Upper lobe of left lung (tissue), 6 donors: ENCODE data around the gene CDH10. TPM values are rescaled to one million over a fixed set of nuclear protein-coding genes. Genes with fewer than 3 reads are reported as not detected.

Source experiments
- ATAC-seq, 2 donors: fragments of 200-7000 bp; cut with Tn5 transposase; one replicate each; pipeline ENCODE4 v1.9.1; 2022; ENCODE audit warnings: mild to moderate bottlenecking in 2 of 2, moderate library complexity in 2 of 2; ENCODE audit not compliant: low FRiP score in 2 of 2
- DNase-seq, 2 donors: peaks; one replicate each; pipeline ENCODE4 v3.0.0-alpha.2; 2019 to 2020
- H3K27ac ChIP-seq, 4 donors: fragments of 200-600 bp; sonication (generic); one replicate each; pipeline ENCODE4 v1.5.1; 2016 to 2019
- H3K27me3 ChIP-seq, 4 donors: fragments of 200-600 bp; sonication (generic); one replicate each; pipeline ENCODE4 v1.5.1; 2017 to 2019
- H3K36me3 ChIP-seq, 4 donors: fragments of 200-600 bp; sonication (generic); one replicate each; pipeline ENCODE4 v1.5.1; 2016 to 2019
- H3K4me1 ChIP-seq, 4 donors: fragments of 200-600 bp; sonication (generic); one replicate each; pipeline ENCODE4 v1.5.1; 2018 to 2019
- H3K4me3 ChIP-seq, 4 donors: fragments of 200-600 bp; sonication (generic); one replicate each; pipeline ENCODE4 v1.5.1; 2017 to 2019; ENCODE audit warnings: mild to moderate bottlenecking in 2 of 4, moderate library complexity in 1 of 4
- H3K9me3 ChIP-seq, 4 donors: fragments of 200-600 bp; sonication (generic); one replicate each; pipeline ENCODE4 v1.5.1; 2018 to 2019
- EP300 ChIP-seq, 4 donors: sonication (generic); formaldehyde crosslinking; IDR thresholded peaks; one replicate each; pipeline ENCODE4 v1.5.1; 2017; ENCODE audit warnings: antibody characterized with exemption in 4 of 4, control low read depth in 2 of 4
- POLR2A ChIP-seq, 4 donors: fragments of 450-650 bp; IDR thresholded peaks; one replicate each; pipeline ENCODE4 v1.5.1; 2016 to 2017; ENCODE audit warnings: antibody characterized with exemption in 4 of 4, mild to moderate bottlenecking in 2 of 4
- POLR2AphosphoS5 ChIP-seq, 2 donors: sonication (generic); formaldehyde crosslinking; IDR thresholded peaks; one replicate each; pipeline ENCODE4 v1.5.1; 2017; ENCODE audit warnings: antibody characterized with exemption in 2 of 2
- WGBS, 2 donors: methylation state at CpG; one replicate each; pipeline ENCODE4 v1.1.5; 2017 to 2018; 5-methylcytosine and 5-hydroxymethylcytosine counted together
- total RNA-seq, 6 donors: library from RNA; depleted of rRNA in 4 of 6; stranded (reverse); fragments of >200 nt in 4 of 6; gene quantifications; one replicate each; pipeline versions ENCODE4 v1.1.0 to v1.2.1, GENCODE V29; 2016 to 2021
- TF ChIP-seq, protein P1 (sequence below), 6 experiments: fragments of 450-650 bp in 4 of 6; fragments of 200-600 bp in 2 of 6; sonication (generic) in 2 of 6; IDR thresholded peaks; one replicate each; pipeline ENCODE4 v1.5.1; 2016 to 2019; ENCODE audit warnings: antibody characterized with exemption in 6 of 6
- donor health status: DM: no; HTN: no; CAD: no; lungs with moderate emphysema.
- donor health status: DM: no; HTN: yes; CAD: no; lungs with severe emphysema.

Gene CDH10
- total RNA-seq, 6 donors from 2014 or later, result 0.26 to 0.78 (median 0.52) TPM; not detected in 2

DNA sequence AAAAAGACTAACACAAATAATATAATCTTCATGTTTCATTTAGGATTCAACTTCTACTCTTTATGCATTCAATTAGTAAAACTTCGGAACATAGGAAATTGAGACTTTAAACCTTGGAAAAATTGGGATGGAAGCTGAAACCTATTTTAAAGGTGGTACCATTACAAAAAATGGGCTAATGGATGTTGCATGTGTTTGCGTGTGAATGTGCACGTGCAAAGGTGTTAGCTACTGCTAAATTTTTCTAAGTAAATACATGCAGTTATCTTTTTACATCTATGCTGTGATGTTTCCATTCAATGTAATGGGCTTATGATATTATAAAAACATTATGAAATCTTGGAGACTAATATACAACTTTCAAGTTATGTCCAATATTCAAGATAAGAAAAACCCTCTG lies 134.8 kb downstream of the CDH10 start:
- H3K9me3 ChIP-seq, result no peaks in the 10 kb centered on the region
- ATAC-seq (no peak), DNase-seq (no peak)
- no peaks in the 10 kb centered on the region for H3K4me1 ChIP-seq
- no peak overlapping the region for H3K4me3 ChIP-seq
- no peaks in the 10 kb centered on the region for H3K36me3 ChIP-seq
- 85 to 95% methylated on average over 3 of the region's 3 CpGs for WGBS, 2 donors
- TF ChIP-seq POLR2AphosphoS5 (IDR thresholded peaks at IDR 0.05), result no peak
- no peak for TF ChIP-seq POLR2A (IDR thresholded peaks at IDR 0.05)
- no peak for TF ChIP-seq EP300 (IDR thresholded peaks at IDR 0.05)
- TF ChIP-seq, protein P1, sequence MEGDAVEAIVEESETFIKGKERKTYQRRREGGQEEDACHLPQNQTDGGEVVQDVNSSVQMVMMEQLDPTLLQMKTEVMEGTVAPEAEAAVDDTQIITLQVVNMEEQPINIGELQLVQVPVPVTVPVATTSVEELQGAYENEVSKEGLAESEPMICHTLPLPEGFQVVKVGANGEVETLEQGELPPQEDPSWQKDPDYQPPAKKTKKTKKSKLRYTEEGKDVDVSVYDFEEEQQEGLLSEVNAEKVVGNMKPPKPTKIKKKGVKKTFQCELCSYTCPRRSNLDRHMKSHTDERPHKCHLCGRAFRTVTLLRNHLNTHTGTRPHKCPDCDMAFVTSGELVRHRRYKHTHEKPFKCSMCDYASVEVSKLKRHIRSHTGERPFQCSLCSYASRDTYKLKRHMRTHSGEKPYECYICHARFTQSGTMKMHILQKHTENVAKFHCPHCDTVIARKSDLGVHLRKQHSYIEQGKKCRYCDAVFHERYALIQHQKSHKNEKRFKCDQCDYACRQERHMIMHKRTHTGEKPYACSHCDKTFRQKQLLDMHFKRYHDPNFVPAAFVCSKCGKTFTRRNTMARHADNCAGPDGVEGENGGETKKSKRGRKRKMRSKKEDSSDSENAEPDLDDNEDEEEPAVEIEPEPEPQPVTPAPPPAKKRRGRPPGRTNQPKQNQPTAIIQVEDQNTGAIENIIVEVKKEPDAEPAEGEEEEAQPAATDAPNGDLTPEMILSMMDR (IDR thresholded peaks at IDR 0.05), result no peak
- H3K27ac ChIP-seq, result no peak overlapping the region
- no peaks in the 10 kb centered on the region for H3K27me3 ChIP-seq

DNA sequence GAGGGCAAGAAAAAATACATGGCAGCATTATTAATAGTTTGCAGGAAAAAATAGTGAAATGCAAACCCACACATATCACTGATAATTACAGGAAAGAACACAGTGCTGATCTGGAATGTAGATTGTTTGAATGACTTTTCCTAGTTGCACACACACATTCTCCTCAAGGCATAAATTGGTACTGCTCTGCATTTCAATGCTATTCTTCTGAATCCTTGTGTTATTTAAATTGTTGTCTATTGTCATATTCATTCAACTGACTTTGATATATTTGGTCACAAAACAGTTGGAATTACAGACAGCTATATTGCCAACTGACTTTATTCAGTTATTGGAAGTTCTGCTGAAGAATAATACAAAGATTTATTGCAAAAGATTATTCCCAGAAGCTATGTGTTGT lies 139.5 kb downstream of the CDH10 start:
- Histone ChIP-seq H3K36me3 (no peaks in the 10 kb centered on the region), H3K4me1 (no peaks in the 10 kb centered on the region), H3K9me3 (no peaks in the 10 kb centered on the region), H3K27me3 (no peaks in the 10 kb centered on the region), H3K4me3 (no peak overlapping the region), H3K27ac (no peak overlapping the region)
- DNase-seq, result no peak
- TF ChIP-seq, protein P1 (IDR thresholded peaks at IDR 0.05), result no peak
- no peak for TF ChIP-seq EP300 (IDR thresholded peaks at IDR 0.05)
- no peak for TF ChIP-seq POLR2A (IDR thresholded peaks at IDR 0.05)
- TF ChIP-seq POLR2AphosphoS5 (IDR thresholded peaks at IDR 0.05), result no peak
- ATAC-seq, result no peak

DNA sequence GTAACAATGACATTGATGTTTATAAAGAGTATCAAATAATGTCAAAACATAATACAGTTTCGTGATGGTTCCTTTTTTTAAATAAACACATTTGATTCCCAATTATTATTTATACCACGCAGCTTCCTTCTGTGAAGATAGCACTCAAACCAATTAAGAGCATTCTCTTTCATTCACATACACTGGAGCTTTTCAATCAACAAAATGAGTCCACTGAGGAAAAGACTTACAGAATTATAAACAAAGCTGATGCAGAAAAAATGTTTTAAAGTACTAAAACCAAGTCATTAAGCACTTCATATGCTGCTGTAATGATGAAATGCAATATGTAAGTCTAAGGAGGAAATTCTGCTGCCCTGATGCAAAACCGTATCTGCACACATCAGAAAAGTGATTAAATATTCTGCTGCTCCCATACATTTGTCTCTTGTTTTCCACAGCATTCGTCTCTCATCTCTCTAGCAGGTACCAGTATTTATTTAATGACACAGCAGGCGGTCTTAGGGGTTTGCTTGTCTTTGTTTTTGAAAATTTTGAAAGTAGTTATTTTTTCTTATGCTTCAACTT lies 147.1 kb downstream of the CDH10 start:
- 50 to 56% methylated on average over 5 of the region's 5 CpGs for WGBS, 2 donors
- Histone ChIP-seq H3K27me3 (no peaks in the 10 kb centered on the region), H3K36me3 (no peaks in the 10 kb centered on the region), H3K27ac (no peak overlapping the region), H3K4me3 (no peak overlapping the region), H3K4me1 (no peaks in the 10 kb centered on the region), H3K9me3 (no peaks in the 10 kb centered on the region)
- no peak for ATAC-seq
- TF ChIP-seq, protein P1 (IDR thresholded peaks at IDR 0.05), result no peak
- no peak for TF ChIP-seq POLR2A (IDR thresholded peaks at IDR 0.05)
- TF ChIP-seq POLR2AphosphoS5 (IDR thresholded peaks at IDR 0.05), result no peak
- no peak for TF ChIP-seq EP300 (IDR thresholded peaks at IDR 0.05)
- no peak for DNase-seq

DNA sequence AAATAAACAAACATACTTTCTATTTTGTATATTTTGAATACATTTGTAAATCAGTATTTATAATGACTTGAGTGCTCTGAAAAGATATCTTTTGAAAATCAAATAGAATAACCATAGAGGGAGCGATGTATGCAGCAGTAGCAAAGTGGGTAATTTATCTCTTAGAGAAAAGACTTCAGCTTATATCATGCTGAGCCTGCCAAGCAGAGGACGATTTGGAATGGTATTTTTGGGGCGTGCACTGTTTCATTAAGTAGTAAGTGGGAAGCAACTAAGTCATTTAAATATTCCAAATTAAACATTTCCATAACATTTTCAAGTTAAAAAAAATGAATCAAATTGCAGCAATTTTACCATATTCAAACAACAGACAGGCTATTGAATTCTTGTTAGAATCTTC lies 147.6 kb downstream of the CDH10 start:
- TF ChIP-seq EP300 (IDR thresholded peaks at IDR 0.05) (no peak), POLR2AphosphoS5 (IDR thresholded peaks at IDR 0.05) (no peak), POLR2A (IDR thresholded peaks at IDR 0.05) (no peak)
- TF ChIP-seq, protein P1 (IDR thresholded peaks at IDR 0.05), result no peak
- Histone ChIP-seq H3K27ac (no peak overlapping the region), H3K4me1 (no peaks in the 10 kb centered on the region), H3K4me3 (no peak overlapping the region), H3K27me3 (no peaks in the 10 kb centered on the region), H3K36me3 (no peaks in the 10 kb centered on the region), H3K9me3 (no peaks in the 10 kb centered on the region)
- WGBS, 2 donors, result 54 to 66% methylated on average over 3 of the region's 3 CpGs
- no peak for DNase-seq
- ATAC-seq, result no peak

DNA sequence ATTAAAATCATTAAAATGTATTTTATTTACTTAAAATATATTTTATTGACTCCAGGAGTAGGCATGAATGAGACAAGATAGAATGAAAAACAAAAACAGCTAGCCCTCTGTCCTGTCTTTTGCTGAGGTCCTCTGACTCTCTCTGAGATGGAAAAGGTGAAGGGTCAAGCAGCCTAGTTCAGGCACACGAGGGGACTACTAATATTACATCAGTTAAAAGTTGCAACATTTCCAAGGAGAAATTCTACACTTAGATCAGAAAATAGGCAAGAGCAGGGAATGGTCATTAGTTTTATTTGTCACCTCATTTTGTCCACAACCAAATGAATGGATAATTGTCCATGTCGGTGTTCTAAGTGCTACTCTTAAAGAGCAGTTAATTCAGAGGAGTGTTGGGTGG lies 148.5 kb downstream of the CDH10 start:
- no peak for DNase-seq
- H3K4me3 ChIP-seq, result no peak overlapping the region
- 37 to 47% methylated on average over 2 of the region's 2 CpGs for WGBS, 2 donors
- H3K4me1 ChIP-seq, result no peaks in the 10 kb centered on the region
- H3K27ac ChIP-seq, result no peak overlapping the region
- TF ChIP-seq POLR2AphosphoS5 (IDR thresholded peaks at IDR 0.05), result no peak
- TF ChIP-seq, protein P1 (IDR thresholded peaks at IDR 0.05), result no peak
- TF ChIP-seq EP300 (IDR thresholded peaks at IDR 0.05), result no peak
- TF ChIP-seq POLR2A (IDR thresholded peaks at IDR 0.05), result no peak
- H3K36me3 ChIP-seq, result no peaks in the 10 kb centered on the region
- no peaks in the 10 kb centered on the region for H3K9me3 ChIP-seq
- H3K27me3 ChIP-seq, result no peaks in the 10 kb centered on the region
- ATAC-seq, result no peak
